ACHN (cell line): ENCODE results near the gene CNGB1.
"Not testable (repeated sequence)": the region's sequence is repeated elsewhere in the genome, so short reads cannot be mapped to it uniquely, and the experiment has no call there.

ENCODE experiments used
- DNase-seq: peaks from one replicate; pipeline ENCODE4 v3.0.0-alpha.2; 2015
- in situ Hi-C: cut with HindIII; loops from 2 replicates; pipeline ENCODE4 v1.10.0; 2017; ENCODE audit warnings: low sequenced_read_pairs, low pct_ligation_motif_present, low pct_unique_long_range_greater_than_20kb

CNGB1 gene

DNA sequence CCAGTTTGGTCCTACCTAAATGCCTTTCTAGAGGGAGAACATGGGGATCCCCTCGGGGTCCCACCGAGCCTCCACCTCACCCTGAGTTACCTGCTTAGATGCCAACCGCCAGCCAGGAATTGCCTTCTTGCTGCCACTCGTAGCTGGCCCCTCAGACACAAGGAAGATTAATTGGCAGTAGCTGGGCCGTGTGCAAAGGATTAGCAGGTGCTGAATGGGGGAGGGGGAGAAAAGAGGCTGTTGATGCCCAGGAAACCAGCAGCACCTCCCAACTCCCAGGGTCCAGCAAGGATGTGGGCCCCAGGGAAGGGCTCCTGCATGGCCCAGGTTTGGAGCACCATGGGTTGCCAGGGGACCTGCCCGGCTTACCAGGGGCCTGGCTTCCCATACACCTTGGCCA lies at the start of gene CNGB1:
CNGB1 (minus strand) TSS at position 159 of the 400 bp plus-strand sequence. CDS start 3,842 bp downstream, outside the sequence.
- in situ Hi-C loops: no loop called here
- DNase-seq: no peak

DNA sequence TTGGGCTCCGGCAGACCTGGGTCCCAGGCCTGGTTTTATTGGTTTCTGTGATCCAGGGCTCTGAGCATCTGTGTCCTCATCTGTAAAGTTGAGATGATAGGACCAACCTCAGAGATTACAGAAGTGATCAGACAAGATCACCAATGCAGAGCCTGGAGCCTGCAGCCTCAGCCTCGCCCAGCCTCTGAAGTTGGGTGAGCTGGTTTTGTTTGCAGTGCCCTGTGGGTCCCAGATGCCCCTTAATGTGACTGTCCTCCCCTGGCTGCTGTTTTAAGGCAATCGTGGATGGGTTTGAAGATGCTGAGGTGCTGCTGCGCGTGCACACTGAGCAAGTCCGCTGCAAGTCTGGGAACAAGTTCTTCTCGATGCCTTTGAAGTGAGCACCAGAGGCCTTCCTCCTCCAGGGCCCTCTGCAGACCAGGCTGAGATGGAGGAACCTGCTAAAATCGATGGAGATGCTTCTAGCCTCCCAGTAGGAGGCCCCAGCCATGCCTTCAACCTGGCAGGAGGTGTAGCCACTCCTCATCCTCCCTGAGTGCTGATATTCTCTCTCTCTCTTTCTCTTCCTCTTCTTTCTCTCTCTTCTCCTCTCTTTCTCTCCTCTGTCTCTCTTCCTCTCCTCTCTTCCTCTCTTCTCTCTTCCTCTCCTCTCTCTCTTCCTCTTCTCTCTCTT lies 49.1 kb upstream of the CNGB1 start:
- in situ Hi-C loops: loop anchor here (10.0 kb wide), 1 partner anchor 105 kb away; the partner anchor contains the start of gene CFAP20
- no peak for DNase-seq

DNA sequence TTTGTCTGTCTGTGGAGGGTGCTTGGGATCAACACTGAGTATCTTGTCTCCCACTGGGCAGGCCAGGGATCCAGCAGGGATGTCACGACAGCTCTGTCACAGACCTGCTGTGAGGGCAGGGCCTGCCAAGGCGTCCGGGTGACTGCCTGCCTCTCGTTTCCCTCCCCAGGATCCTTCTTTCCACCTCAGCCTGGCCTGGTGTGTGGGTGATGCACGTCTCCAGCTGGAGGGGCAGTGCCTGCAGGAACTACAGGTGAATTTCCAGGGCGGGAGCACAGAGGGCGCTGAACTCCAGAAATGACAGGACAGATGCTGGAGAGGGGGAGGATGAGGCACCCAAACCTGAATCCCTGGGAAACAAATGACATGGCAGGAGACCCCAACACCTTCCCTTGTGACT lies 47.9 kb upstream of the CNGB1 start:
- DNase-seq: no peak
- in situ Hi-C loops: no loop called here

DNA sequence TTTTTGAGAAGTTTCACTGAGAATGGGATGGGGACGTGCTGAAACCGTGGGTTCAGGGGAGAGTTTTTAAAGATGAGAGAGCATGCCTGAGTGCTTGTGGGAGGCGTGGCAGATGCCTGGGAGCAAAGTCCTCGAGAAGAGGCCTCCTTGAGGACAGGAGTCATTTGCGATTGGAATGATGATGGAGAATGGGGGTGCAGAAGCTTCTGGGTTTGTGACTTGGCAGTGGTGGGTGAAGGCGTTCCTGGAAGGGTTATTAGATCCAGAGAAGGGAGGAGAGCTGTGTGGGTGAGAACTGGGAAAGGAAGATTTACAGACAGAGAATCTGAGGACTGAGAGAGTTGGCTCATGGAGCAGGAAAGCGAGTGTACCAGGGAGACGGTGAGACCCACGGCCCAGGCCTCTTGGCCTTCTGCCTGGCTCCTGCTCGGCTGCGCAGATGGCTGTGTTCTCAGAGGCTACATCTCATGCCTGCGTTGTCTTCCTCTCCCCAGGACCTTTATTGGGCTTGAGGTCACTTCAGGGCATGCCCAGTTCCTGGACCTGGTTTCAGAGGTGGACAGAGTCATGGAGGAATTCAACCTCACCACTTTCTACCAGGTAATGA lies 46.0 kb upstream of the CNGB1 start:
- in situ Hi-C loops: no loop called here
- DNase-seq: no peak

DNA sequence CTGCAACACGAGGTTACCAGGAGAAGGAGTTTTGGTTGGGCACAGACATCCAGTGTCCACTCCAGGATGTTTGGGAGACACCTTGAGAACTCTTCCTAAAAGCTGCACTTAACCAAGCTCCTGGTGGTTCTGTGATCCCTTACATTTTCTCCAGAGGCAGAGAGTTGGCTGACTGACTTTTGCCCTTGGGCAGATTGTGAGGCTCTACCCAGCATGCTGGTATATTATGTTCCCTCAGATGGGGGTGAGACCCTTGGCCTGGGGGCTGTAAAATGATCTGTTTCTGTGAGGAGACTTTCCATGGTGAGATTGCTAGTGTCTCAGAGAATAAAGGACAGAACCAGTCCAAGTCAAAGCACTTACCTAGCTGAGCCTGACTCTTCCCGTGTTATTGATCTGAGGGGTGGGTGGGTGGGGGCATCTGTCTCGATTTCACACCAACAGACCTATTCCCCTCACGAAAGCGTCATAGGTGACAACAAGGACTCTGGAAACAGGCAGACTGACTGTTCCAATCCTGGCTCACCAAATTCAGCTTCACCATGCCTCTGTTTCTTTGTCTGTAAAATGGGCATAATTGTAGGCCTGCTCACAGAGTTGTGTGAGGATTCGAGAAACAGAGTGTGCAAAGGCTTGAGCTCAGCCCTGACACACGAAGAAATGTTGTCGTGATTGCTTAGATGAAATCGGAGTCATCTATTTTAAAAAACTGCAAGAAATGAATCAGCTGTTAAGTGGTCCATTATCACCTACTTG lies 42.5 kb upstream of the CNGB1 start:
- in situ Hi-C loops: no loop called here
- no peak for DNase-seq

DNA sequence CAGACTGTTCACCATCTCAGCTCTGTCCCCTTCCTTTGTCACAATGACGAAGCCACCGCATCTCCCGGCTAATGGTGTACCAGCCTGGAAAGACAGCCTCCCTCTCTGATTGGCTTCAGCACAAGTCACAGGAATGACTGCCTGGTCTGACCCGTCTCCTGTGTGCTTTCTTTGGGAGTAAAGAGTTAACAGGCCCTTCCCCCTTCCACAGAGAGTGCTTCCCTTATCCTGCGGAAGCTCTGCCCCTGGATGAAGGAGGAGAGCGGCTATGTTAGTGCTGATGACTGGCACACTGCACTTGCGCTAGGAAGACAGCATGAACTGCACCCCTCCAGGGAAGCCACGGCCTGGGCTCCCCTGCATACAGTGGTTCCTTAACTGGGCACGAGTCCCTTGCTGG lies 41.6 kb upstream of the CNGB1 start:
- in situ Hi-C loops: no loop called here

DNA sequence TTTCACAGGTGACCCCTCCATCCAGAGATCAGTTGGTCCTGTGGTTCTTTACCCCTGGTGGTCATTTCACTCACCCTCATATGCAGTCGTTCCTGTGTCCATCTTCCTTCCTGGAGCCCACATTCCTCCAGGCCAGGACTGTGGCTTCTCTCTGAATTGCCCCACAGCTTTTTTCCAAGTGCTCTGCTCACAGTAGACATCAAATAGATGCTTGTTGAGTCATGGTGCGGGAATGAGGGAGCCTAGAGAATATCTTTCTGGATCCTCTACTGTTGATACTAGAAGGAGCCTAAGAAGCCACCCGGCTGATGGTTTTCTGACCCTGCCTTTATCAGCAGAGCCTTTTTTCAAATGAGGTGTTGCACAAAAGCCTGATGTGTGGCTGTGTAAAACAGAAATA lies 40.7 kb upstream of the CNGB1 start:
- DNase-seq: peak; percentile 72
- in situ Hi-C loops: no loop called here

More for the DNA sequence above, 41.6 kb upstream of the CNGB1 start:
- DNase-seq: no peak

DNA sequence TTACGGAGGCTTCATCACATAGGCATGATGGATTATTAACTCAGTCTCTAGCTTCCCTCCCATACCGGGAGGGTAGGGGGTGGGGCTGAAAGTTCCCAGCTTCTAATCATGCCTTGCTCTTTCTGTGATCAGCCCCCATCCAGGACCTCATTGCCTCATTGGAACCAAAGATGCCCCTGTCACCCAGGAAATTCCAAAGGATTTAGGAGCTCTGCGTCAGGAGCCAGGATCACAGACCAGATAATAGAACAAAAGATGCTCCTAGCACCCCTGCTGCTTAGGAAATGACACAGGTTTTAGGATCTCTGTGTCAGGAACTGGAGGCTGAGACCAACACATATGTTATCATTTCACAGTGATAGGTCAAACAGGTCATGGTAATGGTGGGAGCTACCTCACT lies 40.0 kb upstream of the CNGB1 start:
- no peak for DNase-seq

DNA sequence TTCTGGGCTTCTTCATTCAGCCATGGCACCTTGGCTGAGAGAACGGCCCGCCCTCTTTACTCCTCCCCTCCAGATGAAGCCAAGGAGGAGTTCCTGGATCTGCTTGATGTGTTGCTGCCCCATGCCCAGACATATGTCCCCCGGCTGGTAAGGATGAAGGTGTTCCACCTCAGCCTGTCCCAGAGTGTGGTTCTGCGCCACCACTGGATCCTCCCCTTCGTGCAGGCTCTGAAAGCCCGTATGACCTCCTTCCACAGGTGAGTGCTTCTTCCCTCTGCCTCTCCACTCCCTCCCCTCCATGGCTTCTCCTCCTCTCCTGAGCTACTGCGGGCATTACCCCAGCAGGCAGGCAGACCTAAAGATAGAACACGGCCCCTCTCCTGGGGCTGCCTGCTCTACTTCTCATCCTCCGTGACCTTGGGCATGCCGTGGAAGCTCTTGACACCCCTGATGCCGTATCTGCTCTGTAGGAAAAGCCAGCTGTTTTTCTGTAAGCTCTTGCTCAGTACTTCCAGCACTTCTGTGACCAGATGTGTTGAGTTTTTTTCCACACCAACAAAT lies 39.0 kb upstream of the CNGB1 start:
- no peak for DNase-seq
- in situ Hi-C loops: no loop called here

More for the DNA sequence above, 40.0 kb upstream of the CNGB1 start:
- in situ Hi-C loops: no loop called here

DNA sequence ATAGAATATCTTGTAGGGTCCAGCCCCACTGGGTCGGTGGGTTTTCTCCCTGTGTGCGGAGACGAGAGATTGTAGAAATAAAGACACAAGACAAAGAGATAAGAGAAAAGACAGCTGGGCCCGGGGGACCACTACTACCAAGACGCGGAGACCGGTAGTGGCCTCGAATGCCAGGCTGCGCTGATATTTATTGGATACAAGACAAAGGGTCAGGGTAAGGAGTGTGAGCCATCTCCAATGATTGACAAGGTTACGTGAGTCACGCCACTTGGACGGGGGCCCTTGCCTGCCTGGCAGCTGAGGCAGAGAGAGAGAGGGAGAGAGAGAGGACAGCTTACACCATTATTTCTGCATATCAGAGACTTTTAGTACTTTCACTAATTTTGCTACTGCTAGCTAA lies 33.8 kb upstream of the CNGB1 start:
- in situ Hi-C loops: not testable (repeated sequence)
- DNase-seq: peak; percentile 87

DNA sequence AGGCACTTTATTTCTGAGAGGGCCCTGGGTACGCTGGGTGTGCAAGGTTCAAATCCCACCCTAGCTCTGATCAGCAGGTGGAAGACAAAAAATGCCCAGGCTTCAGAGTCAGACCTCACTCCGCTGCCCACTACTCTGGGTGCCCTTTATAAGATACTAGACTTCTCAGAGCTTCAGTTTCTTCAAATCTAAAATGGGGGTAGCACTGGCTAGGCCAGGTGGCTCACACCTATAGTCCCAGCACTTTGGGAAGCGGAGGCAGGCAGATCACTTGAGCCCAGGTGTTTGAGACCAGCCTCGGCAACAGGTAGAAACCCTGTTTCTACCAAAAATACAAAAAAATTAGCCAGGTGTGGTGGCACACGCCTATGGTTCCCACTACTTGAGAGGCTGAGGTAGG lies 32.0 kb upstream of the CNGB1 start:
- DNase-seq: no peak
- in situ Hi-C loops: no loop called here

DNA sequence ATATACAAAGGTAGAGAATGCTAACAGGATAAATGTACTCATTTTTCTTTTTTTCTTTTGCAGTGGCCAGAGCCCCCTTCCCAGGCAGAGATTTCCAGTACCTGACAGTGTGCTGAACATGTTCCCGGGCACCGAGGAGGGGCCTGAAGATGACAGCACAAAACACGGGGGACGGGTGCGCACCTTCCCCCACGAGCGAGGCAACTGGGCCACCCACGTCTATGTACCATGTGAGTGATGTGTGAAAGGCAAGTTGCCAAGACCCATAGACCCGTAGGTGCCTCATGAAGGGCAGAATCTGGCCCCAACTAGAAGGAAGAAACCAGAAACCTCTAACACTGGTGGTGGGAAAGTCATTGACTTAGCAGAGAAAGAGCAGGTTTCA lies 31.5 kb upstream of the CNGB1 start:
- in situ Hi-C loops: no loop called here
- DNase-seq: no peak

DNA sequence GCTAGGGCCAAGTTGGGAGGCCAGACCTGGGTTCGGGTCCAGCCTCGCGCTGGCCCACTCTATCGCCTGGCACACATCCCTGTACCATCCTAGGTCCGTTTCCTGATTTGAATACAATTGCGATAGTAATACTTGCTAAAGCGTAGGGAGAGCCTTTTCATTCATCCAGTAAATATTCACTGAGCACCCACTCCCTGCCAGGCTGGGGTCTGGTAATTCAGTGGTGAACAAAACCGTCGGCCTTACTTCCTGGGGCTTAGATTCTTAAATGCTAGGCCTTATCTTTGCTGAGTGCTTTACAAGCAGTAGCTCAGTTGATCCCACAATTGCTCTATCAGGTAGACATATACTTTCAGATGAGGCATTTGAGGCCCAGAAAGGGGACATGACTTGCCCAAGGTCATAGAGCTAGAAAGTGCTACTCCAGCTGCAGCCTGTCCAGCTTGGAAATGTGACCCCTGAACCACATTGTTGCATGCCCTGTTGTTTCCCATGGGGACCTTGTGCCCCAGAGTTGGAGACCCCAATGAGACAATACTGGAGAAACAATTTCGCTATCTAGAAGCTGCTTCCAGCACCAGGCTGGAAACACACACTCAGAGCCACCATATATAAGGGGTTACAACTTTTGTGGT lies 31.0 kb upstream of the CNGB1 start:
- DNase-seq: no peak
- in situ Hi-C loops: no loop called here

DNA sequence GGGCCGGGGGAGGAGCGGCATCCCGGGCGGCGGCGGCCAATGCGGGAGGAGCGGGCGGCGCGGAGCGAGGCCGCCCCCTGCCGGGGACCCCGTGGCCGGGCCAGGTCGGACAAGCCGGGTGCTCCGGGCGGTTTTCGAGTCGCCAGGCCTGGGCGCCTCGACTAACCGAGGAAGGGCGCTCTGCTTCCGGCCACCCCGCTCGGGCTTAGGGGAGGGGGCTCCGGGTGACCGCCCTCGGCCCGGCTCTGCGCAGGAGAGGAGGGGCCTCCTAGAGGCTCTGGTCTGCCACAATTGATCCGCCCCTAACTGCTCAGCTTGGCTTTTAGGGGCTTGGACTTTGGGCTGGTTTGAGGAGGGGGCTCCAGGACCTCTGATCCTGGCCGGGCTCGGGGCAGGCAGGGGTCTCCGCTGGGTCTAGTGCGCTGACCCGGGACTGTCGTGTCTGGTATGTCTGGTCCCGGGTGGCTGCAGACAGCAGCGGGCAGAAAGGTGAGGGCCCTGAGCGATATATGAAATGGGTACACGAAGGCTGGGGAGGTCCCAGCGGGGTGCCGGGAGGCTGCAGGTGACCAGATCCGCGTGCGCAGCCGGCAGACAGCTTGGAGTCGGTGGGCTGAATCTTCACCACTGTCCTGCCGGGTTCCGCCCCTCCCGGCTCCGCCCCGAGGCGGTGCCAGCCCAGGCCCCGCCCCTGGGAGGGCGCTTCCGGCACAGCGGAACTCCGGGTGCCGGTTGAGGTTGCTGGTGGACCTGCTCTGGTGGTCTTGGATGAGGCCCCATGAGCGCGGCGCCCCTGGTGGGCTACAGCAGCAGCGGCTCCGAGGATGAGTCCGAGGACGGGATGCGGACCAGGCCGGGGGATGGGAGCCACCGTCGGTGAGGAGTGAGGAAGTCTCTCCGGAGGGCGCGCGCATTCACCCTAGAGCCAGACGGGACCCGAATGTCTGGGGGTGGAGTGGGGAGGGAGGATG lies 30.1 kb upstream of the CNGB1 start, which contains the start of gene USB1:
USB1 (plus strand) TSS at position 702 of the 971 bp plus-strand sequence; CDS start at position 779, 77 bp downstream.
- in situ Hi-C loops: no loop called here
- DNase-seq: peak; percentile 93

DNA sequence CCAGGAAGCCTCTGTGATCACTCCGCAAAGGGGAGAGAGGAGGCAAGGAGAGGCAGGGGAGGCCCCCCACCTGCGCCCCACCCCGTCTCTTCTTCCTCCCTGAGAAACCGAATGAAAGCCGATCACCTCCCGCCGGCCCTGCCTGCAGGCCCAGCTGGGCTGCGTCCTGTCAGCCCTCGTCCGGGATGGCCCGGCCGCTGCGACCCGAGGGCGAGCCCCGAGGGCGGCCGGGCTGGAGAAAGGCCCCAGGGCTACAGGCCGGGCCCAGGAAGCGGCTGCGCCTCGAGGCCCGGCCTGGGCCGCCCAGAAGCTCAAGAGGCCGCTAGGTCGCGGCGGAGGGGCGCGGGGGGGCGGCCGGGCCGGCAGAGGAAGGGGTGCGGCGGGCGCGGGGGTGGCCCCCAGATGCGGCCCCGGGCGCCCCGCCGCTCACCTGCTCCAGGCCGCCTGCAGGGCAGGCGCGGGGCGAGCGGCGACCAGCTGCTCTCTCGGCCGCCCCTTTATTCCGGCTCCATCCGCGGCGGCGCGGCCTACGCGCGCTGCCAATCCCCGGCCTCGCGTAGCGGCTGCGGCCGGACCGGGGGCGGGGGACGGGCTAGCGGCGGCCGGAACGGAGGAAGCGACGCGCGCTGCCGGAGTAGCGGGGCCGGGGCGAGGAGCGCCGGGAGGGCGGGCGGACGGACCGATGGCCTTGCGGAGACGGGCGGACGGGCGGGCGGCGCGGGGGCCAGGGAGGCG lies 29.2 kb upstream of the CNGB1 start, which contains the start of gene ZNF319:
ZNF319 (minus strand) TSS at position 702 of the 735 bp plus-strand sequence. CDS start 2,407 bp downstream, outside the sequence.
- peak; percentile 34 for DNase-seq
- in situ Hi-C loops: no loop called here

DNA sequence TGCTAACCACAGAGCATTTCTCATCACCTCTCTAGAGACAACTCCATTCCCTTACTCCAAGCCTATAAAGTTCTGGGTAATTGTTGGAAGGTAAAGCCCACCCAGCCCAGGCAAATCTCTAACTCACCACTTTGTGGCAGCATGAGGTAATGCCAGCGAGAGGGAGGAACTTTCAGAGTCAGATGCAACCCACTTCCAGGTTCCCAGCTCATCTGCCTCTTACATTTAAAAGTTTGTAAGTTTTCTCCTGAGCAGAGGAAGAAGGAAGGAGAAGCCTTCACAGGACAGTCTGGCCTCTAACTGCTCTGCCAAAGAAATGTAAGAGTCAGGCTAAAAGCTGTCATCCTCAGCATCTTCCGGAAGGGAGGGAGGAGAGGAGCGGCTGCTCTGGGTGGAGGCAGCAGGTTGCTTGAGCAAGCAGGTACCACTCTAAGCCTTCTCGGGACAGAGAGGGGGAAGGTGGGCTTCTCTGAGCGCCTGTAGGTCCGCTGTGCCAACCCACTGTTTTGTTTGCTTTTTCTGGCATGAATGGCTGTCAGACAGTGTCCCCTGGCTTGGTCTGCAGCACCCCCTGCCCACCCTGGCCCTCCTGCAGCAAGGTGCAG lies 28.5 kb upstream of the CNGB1 start:
- peak; percentile 38 for DNase-seq
- in situ Hi-C loops: no loop called here

DNA sequence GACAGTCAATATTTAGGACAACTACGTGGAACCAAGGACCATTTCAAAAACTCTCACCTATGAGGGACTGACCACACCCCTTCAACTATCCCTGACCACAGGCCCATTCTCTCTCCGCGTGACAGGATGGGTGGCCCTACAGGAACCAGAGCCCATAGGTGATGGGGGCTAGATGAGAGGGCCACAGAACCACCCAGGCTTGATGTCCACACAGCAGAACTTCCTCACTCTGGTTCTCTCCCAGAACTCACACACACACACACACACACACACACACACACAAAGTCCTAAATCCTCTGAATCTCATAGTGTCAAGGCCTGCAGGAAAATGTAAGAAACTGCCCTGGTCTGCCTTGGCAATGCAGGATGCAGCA lies 28.1 kb upstream of the CNGB1 start:
- DNase-seq: no peak
- in situ Hi-C loops: no loop called here
